HG02938 (cell line): ENCODE measurements around the gene KRTAP12-2.
"Not testable (repeated sequence)": the region's sequence is repeated elsewhere in the genome, so short reads cannot be mapped to it uniquely, and the experiment has no call there.

Experiments used
- ATAC-seq: cut with Tn5 transposase; IDR thresholded peaks from one replicate; pipeline ENCODE4 v1.9.1; 2021; ENCODE audit warnings: mild to moderate bottlenecking, moderate library complexity; ENCODE audit not compliant: unreplicated experiment

KRTAP12-2 gene

GRCh38 chr21:44632067-44632466 lies 34.7 kb downstream of the KRTAP12-2 start:
- no peak for ATAC-seq

GRCh38 chr21:44630440-44630839 lies 36.3 kb downstream of the KRTAP12-2 start:
- ATAC-seq = no peak

- no peak for ATAC-seq
These were observed 37.9 kb downstream of the KRTAP12-2 start for GRCh38 chr21:44628707-44629391.

GRCh38 chr21:44627831-44628233 lies 38.9 kb downstream of the KRTAP12-2 start:
- not testable (repeated sequence) for ATAC-seq

- not testable (repeated sequence) for ATAC-seq
These were observed 39.4 kb downstream of the KRTAP12-2 start for GRCh38 chr21:44627181-44627822.

- no peak for ATAC-seq
These were observed 40.0 kb downstream of the KRTAP12-2 start, which contains the start of gene KRTAP10-9 for GRCh38 chr21:44626673-44627143. Gene KRTAP10-9 (plus strand): TSS chr21:44627093. CDS start chr21:44627172, 79 bp downstream.

GRCh38 chr21:44626262-44626661 lies 40.5 kb downstream of the KRTAP12-2 start:
- no peak for ATAC-seq

- ATAC-seq = no peak
These were observed 41.0 kb downstream of the KRTAP12-2 start for GRCh38 chr21:44625756-44626155.

GRCh38 chr21:44623575-44623974 lies 43.2 kb downstream of the KRTAP12-2 start:
- no peak for ATAC-seq

- no peak for ATAC-seq
These were observed 46.8 kb downstream of the KRTAP12-2 start for GRCh38 chr21:44619886-44620285.

- ATAC-seq = no peak
These were observed 47.8 kb downstream of the KRTAP12-2 start for GRCh38 chr21:44618909-44619308.

GRCh38 chr21:44618504-44618903 lies 48.2 kb downstream of the KRTAP12-2 start:
- no peak for ATAC-seq

GRCh38 chr21:44617071-44617501 lies 49.6 kb downstream of the KRTAP12-2 start:
- no peak for ATAC-seq

- no peak for ATAC-seq
These were observed 50.2 kb downstream of the KRTAP12-2 start for GRCh38 chr21:44616591-44616926.
